HG03469 (cell line): ENCODE results near the gene COL4A1.

ENCODE experiments used
- ATAC-seq: cut with Tn5 transposase; IDR thresholded peaks from one replicate; pipeline ENCODE4 v1.9.1; 2021; ENCODE audit warnings: mild to moderate bottlenecking, moderate library complexity, moderate number of reproducible peaks; ENCODE audit not compliant: unreplicated experiment

The COL4A1 gene

DNA sequence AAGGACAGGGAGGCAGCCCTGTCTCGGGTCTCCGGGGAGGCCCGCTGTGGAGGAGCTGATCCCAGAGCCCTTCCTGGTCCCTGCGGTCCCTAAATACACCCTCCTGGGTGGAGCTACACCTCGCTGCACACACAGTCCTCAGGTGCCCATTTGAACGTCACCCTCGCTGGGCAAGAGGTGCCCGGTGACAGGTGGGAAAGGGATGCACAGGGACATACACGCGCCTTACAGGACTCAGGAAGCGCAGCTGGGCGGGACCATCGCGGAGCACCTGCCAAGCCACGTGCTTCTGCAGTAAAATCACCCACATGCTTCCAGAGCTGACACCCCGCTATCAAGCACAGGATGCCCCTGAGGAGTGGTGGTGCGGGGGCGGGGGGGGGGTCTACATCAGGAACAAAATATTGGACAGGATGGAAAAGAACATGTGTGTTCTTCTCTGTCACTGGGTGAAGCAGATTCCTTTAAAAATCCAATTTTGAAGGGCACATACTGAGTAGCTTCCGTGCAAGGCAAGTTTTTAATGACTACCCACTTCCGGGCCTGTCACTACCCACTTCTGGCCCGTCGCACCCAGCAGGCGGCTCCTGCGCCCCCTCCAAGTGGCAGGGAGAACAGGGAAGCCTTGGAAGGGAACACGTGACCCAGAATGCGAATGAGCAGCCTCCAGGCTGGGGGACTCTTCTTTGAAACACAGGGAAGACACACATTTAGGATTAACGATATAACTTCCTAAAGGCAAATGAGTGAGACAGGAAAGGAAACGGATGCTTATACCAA lies 78.9 kb downstream of the COL4A1 start:
- ATAC-seq: no peak

DNA sequence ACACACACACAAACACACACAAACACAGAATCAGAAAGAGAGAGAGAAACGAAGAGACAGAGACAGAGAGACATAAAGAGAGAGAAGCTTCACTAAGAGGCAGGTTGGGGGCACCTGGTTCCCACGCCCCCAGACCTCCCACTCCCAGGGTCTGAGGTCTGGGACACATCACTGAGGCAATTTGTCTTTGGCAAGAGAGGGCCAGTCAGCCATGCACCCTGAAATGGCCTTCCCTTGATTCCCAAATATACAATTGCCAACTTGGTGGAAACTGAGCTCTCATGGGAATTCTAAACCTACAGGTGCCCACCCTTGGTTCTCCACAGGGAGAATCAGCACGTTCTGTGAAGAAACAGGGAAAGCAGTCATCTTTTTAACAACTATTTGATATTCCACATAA lies 79.5 kb downstream of the COL4A1 start:
- ATAC-seq: no peak

DNA sequence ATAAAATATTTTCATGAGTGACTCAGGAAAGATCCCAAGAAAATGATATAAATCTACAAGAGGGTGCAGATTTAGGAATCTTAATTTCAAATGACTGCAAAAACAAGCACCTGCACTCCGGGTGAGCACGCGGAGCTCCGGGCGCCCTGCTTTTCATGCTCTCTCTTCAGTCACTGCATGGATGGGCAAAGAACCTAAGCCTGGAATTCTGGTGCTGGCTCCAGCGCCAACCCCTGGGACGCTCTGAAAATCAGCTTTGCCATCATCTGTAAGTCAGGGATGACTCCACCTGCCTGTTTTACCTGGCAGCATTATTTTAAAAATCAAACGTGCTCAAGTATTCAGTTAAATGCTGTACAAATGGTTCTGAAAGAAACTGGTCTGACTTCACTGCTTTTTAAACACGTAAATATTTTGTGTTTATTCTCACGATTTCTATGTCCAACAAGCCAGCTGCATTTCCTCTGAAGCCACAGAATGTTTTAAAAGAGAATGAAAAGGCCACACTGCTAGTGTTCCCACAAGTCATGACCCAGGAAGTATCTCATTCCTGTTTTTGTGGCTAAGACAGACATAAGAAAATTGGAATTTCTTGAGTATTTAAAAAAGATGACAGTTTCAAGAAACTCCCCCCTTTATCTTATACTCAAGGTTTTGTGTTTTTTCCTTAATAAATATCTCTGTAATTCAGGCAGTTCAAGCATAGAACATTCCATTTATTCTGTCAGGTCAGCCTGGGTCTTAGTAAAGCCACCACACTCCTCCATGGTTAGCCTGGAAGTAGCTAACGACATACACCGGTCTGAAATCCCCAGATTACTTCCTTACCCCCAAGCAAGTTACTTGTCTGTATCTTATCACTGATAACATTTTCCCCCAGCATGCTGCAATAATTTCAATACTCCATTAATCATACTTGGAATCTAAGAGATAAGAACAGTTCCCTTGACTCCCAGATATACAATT lies 81.1 kb downstream of the COL4A1 start:
- no peak for ATAC-seq

DNA sequence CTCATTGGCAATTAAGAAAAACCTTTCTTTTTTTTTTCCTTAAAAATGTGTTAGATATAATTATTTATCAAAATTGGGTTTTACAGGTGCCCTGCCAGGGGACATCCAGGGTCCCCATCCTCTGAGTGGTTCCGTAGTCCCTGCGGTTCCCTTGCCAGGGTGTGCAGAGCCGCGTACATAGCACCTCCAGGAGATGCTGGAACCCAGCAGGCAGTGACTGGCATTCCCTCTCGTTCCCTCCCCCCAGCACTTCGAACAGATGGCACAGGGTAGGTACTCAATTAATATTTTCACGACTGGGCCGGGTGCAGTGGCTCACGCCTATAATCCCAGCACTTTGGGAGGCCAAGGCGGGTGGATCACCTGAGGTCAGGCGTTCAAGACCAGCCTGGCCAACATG lies 82.0 kb downstream of the COL4A1 start:
- no peak for ATAC-seq

DNA sequence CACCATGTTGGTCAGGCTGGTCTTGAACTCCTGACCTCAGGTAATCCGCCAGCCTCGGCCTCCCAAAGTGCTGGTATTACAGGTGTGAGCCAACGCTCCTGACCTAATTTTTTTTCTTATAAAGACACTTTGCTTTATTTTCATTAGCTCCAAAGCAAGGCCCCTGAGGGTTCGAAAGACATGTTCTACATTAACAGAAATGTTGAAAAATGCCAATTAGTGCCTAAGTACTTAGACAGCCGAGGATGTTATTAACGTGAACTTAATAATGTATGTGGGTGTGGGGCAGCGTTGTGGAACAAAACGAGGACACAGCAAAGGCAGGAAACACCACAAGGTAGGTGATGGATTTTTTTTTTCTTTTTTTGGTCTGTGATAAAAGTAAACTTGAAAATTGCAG lies 82.4 kb downstream of the COL4A1 start:
- no peak for ATAC-seq

DNA sequence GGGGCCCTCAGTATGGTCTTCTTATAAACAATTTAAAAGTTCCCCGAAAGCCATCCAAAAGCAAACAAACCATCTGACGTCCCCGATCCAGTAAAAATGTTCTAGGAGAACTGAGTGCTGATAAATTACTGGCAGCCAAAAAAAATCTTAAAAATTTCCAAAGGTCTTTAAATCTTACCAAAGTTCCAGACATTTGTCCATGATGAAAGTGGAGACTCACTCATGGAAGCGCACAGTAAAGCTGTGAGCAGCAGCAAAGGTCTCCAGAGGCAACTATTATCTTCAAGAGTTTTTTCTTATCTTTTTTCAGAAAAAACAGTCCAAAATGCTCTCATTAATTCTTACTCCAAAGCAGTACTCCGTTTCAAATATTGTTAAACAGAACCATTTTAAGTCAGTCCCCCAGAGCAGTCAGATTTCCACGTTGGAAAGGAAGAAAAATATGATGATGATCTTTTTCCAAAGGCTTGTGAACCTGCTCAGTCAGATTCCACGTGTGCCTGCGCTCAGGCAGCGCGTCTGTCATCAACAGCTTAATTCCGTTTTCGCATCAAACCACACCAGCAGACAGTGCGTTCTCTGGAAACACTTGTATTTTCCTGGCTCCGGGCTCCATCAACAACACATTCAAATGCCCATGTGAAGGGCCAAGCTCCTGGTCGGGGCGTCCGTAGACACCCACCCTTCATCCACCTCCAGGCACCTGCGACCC lies 85.4 kb downstream of the COL4A1 start:
- no peak for ATAC-seq

DNA sequence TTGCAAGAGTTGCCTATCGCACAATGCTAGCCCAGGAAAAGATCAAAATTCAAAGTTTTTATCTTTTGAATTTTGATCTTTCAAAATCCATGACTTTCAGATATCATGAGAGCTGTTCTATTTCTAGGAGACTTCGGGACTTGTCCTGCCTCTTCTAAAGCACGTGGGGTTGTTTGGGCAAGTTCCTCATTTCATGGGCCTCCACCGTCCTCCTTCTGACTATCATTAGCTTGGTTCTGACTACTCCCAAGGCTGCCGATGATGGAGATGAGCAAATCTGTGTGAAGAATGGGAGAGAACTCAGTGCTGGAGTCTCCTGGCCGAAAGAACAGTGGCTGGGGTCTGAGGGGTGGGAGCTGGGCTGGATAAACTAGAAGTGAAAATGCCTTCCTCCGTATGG lies 86.5 kb downstream of the COL4A1 start:
- ATAC-seq: no peak

DNA sequence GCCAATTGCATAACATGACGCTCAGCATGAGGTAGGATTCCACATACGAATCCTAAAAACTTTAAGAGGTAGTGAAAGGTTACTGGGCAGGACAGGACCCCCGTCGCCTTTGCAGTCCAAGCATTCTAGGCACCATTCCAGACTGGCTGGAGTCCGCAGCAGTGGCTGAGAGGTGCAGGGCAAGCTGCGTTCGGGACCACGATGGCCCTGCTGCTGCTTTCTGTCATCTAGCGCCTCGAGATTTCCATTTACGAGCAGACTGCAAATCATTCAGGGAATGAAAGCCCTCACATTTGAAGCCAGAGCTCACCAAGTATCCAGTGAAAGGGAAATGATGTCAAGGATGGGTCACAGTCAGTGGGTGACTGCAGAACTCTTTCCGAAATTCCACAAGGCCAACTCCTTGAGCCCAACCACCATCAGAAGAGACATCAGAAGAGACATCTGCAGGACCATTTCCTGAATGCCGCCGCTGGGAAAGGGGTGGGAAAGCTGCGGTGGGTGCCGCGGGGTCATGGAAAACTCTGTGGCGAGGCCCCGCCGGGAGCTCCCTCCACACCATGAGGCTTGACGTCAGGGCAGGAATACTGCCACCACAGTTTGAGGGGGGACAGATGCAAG lies 88.3 kb downstream of the COL4A1 start:
- ATAC-seq: no peak

DNA sequence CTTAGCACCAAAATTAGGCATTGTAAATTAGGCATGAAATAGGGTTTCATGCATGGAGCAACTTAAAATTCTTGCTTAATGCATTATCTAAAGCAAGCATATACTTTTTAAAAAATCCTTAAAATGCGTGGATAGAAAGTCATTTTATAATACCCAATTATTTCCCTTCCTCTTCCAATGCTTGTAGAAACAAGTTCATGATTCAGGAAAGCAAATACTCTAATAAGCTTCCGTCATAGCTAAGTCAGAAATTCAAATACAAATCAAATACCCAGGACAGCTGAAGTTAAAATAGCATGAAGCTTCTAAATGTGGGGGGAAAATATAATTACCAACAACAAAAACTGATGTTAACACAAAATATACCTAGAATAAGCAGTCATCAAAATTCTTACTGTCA lies 89.1 kb downstream of the COL4A1 start:
- no peak for ATAC-seq

DNA sequence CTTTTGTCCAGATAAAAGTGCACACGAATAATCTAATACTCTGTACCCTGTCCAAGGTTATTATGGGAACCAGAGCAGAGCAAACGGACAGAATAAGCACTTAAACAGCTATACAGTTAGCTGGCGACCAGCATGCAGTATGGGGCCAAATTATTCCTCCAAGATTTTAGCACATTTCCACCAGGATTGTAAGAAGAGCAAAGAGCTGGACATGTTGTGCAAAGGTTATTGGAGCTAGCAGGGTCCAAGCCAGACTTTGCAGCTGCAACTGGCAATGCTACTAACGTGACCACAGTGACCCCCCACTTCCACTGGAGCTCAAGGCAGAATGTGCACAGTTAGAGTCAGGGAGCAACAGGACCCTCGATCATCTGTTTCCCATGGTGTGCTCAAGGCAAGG lies 89.9 kb downstream of the COL4A1 start:
- no peak for ATAC-seq

DNA sequence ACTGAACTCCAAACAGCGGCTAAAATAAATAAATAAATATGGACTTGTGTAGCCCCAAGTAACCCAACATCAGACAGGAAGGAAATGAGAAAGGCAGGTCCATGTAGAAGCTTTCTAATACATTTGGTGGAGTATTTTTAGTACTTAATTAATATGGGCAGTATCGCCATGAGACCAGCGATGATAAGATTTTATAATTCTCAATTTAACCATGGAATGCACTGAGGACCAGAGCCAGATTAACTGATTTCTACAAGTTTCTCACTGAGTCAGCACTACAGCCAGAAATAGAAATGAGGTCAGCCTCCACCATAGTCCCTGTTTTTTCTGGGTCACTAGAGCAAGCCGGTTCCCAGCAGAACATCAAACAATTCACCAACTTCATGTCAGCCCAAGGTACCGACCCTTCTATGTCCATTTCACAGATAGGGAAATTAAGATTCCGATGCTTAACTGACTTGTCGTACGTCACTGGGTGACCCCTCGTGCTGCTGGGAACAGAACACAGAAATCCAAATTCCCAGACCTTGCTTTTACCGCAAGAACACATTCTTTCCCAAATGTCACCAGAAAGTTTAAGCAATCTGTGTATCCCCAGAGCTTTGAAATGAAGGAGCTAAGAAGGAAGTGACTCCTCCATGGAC lies 90.4 kb downstream of the COL4A1 start:
- ATAC-seq: no peak

DNA sequence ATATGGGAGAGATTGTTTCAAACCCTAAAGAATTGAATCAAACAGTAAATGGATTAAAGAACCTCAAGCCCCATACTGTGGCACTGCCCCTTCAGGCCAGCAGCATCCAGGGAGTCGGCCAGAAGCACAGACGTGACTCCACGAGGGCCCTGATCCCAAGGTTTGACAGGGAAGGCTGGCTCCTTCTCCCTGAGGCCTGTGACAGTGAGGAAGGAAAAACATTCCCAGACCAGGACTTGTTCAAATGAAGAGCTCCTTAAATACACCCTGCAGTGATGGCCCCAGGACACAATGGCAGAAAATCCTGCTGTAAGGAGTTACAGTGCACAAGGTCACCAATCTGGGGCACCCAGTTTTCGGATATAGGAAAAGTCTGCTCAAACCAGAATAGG lies 91.0 kb downstream of the COL4A1 start:
- ATAC-seq: no peak

DNA sequence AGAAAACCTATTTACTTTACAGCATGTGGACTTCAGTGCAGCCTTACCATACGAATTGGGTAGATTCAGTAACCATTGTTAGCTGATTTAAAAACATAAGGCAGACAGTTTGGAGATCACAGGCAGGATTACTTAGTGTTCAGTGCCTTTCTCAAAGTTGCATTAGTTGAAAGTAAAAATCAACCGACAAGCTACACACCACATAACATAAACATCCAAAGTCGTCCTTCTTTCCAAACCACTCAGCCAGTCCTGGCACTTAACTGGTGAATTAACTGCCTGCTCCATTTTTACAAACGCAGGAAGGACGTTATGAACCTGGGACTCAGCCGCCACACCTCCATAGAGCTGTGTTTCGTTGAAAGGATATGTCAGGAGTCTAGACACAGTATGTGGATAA lies 91.4 kb downstream of the COL4A1 start:
- no peak for ATAC-seq

DNA sequence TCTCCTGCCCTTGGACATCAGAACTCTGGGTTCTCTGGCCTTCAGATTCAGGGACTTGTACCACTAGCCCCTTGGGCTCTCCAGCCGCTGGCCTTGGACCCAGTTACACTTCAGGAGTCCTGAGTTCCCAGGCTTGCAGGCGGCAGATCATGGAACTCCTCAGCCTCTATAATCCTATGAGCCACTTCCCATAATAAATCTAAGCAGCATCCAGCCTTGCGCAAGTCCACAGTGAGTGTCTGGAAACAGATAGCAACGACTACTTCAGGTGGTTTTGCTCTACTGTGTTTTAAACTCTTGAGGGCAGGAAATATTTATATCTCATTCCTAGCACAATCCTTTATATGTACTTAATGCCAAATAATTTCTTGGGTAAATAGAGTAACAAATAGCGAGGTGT lies 92.3 kb downstream of the COL4A1 start:
- ATAC-seq: no peak

DNA sequence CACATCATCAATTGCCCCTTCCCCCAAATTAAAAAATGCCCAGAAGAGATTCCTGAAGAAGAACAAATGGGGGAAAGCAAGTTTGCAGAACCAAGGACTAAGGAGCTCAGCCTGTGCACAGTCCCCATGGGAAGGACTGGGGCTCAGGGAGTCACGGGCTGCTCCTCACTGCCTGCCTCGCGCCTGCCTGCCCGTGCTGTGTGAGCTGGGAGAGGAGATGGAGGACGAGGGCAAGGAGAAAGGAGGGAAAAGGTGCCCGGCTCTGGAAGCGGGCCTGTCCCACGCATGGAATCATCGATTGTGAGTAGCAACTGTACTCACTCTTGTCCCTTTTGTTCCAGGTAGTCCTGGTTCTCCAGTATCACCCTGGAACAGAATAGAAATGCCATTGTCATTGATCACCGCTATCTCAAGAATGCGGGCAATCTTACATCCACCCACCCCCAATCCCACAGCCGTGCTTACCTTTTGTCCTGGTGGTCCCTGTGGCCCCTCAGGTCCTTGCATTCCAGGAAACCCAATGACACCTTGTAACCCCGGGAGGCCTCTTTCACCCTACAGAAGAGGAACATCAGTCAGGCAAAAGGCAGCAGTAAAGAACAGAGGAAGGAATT lies 93.4 kb downstream of the COL4A1 start:
- no peak for ATAC-seq

DNA sequence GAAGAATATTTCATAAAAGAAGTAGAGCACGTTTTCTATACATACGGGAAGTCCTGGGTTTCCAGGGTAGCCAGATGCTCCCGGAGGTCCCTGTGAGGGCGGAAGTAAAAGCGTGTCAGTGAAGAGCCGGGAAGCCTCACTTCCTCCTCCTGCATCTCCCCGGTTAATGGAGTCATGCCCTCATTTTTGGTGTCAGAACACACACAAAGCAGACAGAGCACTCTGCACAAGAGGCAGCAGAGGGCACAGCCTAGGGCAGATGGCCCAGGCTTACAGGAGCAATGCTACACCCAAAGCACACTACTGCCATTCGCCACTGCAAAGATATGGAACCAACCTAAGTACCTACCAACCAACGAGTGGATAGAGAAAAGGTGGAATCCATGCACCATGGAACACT lies 94.4 kb downstream of the COL4A1 start:
- no peak for ATAC-seq

DNA sequence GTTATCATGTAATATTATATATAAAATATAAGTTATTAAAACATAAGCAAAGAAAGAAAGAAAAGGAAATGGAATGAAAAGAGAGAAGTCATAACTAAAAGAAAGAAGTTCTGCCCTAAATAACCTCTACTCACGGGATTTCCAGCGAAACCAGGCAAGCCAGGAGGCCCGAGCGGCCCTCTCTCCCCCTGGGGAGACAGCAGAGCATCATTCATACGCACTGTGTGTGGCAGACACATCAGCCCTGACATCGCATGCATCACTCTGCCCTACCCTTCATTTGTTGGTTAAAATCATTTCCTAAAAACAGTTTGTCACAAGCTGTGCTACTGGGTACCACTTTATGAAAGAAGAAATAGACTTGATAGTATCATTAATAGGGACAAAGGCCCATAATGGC lies 95.2 kb downstream of the COL4A1 start:
- ATAC-seq: no peak

DNA sequence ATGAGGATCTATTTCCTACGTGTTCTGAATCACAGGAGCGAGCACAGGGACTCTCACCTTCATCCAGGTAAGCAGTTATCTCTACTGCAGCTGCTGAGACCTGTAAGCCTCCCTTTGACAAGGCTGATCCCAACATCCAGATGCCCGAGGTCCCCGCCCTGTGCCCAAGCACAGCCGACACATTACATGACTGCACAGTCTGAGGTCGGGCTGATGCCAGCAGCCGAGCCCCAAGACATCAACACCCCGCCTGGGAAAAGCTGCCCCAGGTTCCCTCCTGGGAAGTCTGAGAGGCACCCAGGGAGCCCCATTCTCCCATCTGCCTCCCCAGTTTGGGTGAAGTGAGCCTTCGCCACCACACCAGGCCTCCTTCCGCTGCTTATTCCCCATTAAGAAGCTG lies 95.9 kb downstream of the COL4A1 start:
- ATAC-seq: no peak

DNA sequence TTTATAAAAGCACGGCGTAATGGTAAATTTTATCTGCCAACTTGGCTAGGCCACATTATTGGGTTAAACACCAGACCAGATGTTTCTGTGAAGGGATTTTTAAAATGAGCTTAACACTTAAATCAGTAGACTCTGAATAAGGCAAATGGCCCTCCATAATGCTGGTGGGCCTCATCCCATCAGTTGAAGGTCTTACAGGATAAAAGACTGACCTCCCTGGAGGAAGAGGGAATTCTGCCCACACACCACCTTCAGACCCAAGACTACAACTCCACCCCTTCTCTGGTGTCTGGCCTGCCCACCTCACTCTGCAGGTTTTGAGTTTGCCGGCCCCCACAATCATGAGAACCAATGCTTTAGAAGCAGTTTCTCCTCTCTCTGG lies 96.4 kb downstream of the COL4A1 start:
- ATAC-seq: no peak

DNA sequence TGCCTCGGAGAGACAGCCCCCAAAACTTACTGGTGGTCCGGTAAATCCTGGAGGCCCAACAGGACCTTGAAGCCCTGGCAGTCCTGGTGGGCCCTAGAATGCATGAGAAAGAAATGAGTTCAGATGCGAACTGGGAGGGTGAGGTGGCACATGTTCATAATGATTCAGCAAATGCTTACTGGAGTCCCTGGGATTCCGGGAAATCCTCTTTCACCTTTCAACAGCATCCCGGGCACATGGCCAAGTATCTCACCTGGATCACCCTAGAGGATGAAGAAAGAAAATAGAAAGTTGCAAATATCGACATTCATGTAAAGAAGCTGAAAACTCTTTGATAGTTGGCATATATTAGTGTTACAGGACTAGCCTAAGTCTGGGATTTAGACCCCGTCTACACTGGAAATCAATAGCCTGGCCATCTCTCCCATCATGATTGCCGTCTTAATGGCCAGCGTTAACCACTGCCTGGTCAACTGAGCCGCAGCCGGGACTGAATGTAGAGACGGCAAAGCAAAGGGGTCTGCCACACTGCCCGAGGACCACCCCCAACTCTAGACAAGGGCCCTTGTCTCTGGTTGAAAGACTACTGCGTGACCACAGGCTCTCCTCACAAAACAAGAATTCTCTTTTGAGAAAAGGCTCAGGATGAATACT lies 96.9 kb downstream of the COL4A1 start:
- no peak for ATAC-seq
